HG03575 (cell line): ENCODE measurements around the gene GP1BB.

ENCODE experiments used
- ATAC-seq: cut with Tn5 transposase; IDR thresholded peaks from one replicate; pipeline ENCODE4 v1.9.1; 2021; ENCODE audit not compliant: unreplicated experiment, insufficient number of reproducible peaks, low FRiP score; ENCODE audit errors: extremely low read depth

GP1BB gene

GRCh38 chr22:19749876-19750275 is 26.5 kb downstream of the GP1BB start:
- no peak for ATAC-seq

GRCh38 chr22:19750507-19751490 is 27.5 kb downstream of the GP1BB start:
- ATAC-seq: no peak

- ATAC-seq: no peak
Observed at GRCh38 chr22:19751497-19752245, 28.3 kb downstream of the GP1BB start.

GRCh38 chr22:19753090-19753842 is 29.9 kb downstream of the GP1BB start:
- no peak for ATAC-seq

GRCh38 chr22:19753996-19754700 is 30.8 kb downstream of the GP1BB start:
- no peak for ATAC-seq

- no peak for ATAC-seq
Observed at GRCh38 chr22:19754701-19755144, 31.4 kb downstream of the GP1BB start.

GRCh38 chr22:19755145-19755710 is 31.9 kb downstream of the GP1BB start:
- no peak for ATAC-seq

GRCh38 chr22:19755722-19756287 is 32.5 kb downstream of the GP1BB start:
- no peak for ATAC-seq

GRCh38 chr22:19756288-19757128 is 33.2 kb downstream of the GP1BB start:
- ATAC-seq: no peak

- ATAC-seq: no peak
Observed at GRCh38 chr22:19757140-19757984, 34.0 kb downstream of the GP1BB start.

GRCh38 chr22:19757985-19758895 is 34.9 kb downstream of the GP1BB start:
- no peak for ATAC-seq

GRCh38 chr22:19758896-19759426 is 35.6 kb downstream of the GP1BB start:
- ATAC-seq: no peak

- no peak for ATAC-seq
Observed at GRCh38 chr22:19759427-19760057, 36.2 kb downstream of the GP1BB start.

GRCh38 chr22:19760058-19760950 is 37.0 kb downstream of the GP1BB start, which contains the start of gene TBX1:
TBX1 (plus strand) TSS chr22:19760778; CDS start chr22:19760844, 66 bp downstream.
- no peak for ATAC-seq
